Measurements from ENCODE around the gene GINS1. TPM values are rescaled to one million over a fixed set of nuclear protein-coding genes. Genes with fewer than 3 reads are reported as not detected.

Gene GINS1
- total RNA-seq, 1 donor from 2014 or later: 15.5 TPM

DNA sequence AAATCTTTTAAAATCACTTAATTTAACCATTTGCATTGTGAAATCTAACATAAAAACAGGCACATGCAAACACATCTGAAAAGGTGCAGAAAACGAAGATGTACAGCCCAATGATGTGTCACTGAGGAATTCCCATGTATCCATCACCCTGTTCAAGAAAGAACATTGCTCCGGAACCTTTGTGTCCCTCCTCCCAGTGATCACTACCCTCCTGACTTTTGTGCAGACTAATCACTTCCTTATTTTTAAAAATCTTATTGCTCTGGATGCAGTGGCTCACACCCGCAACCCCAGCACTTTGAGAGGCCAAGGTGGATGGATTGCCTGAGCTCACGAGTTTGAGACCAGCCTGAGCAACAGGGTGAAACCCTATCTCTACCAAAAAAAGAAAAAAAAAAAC lies 14.6 kb downstream of the GINS1 start:
- Mint-ChIP-seq H3K36me3 (peaks cover 23% of the 10 kb centered on the region), H3K9me3 (no peaks in the 10 kb centered on the region), H3K4me1 (peaks cover 4% of the 10 kb centered on the region), H3K27me3 (ENCODE audit: low read depth) (no peaks in the 10 kb centered on the region), H3K27ac (peak overlapping the region; percentile 56), H3K4me3 (no peak overlapping the region)
- TF ChIP-seq, protein P1, sequence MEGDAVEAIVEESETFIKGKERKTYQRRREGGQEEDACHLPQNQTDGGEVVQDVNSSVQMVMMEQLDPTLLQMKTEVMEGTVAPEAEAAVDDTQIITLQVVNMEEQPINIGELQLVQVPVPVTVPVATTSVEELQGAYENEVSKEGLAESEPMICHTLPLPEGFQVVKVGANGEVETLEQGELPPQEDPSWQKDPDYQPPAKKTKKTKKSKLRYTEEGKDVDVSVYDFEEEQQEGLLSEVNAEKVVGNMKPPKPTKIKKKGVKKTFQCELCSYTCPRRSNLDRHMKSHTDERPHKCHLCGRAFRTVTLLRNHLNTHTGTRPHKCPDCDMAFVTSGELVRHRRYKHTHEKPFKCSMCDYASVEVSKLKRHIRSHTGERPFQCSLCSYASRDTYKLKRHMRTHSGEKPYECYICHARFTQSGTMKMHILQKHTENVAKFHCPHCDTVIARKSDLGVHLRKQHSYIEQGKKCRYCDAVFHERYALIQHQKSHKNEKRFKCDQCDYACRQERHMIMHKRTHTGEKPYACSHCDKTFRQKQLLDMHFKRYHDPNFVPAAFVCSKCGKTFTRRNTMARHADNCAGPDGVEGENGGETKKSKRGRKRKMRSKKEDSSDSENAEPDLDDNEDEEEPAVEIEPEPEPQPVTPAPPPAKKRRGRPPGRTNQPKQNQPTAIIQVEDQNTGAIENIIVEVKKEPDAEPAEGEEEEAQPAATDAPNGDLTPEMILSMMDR (IDR thresholded peaks at IDR 0.05; ENCODE audit: unreplicated experiment): no peak
- no peak for DNase-seq (ENCODE audit: low spot score in 2 of 2, unreplicated experiment in 2 of 2)

DNA sequence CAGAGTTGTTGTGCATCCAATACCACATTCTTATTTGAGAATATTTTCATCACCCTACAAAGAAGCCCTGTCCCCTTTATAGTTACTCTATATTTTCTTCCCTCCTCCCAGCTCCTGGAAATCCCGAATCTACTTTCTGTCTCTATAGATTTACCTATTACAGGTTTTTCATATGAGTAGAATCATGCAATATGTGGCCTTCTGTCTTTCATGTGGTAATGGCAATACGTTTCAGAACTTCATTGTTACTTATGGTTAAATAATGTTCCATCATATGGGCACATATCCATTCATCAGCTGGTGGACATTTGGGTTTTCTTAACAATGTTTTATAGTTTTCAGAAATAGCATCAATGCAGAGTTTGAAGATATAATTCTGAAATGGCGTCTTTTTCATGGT lies 17.1 kb downstream of the GINS1 start:
- H3K9me3 Mint-ChIP-seq: peaks cover 4% of the 10 kb centered on the region
- H3K27ac Mint-ChIP-seq: no peak overlapping the region
- no peaks in the 10 kb centered on the region for H3K27me3 Mint-ChIP-seq (ENCODE audit: low read depth)
- peaks cover 35% of the 10 kb centered on the region for H3K36me3 Mint-ChIP-seq
- H3K4me1 Mint-ChIP-seq: peaks cover 4% of the 10 kb centered on the region
- no peak overlapping the region for H3K4me3 Mint-ChIP-seq
- DNase-seq (ENCODE audit: low spot score in 2 of 2, unreplicated experiment in 2 of 2): no peak
- TF ChIP-seq, protein P1 (IDR thresholded peaks at IDR 0.05; ENCODE audit: unreplicated experiment): no peak

DNA sequence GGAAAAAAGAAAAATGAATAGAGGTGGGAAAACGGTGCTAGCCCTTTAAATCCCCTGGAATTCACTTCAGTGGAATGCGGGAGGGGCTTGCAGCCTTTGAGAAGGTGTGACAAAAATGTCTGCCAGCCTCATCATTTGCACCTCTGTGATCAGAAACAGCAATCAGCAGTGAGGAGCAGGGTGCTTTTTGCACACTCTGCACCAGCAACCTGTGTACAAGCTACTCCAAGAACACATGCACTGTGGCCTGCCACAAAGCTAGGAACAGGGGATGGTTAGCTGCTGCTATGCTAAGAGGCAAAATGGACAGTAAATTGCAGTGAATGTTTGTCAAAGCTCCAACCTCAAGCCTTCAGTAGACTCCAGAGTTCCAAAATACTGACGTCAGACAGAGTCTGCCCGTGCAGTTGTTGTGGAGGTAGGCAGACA lies 29.7 kb downstream of the GINS1 start:
- TF ChIP-seq, protein P1 (IDR thresholded peaks at IDR 0.05; ENCODE audit: unreplicated experiment): no peak
- Mint-ChIP-seq H3K36me3 (peaks cover 18% of the 10 kb centered on the region), H3K4me1 (peaks cover 15% of the 10 kb centered on the region), H3K27me3 (ENCODE audit: low read depth) (no peaks in the 10 kb centered on the region), H3K9me3 (no peaks in the 10 kb centered on the region), H3K4me3 (no peak overlapping the region), H3K27ac (peak overlapping the region; percentile 91)
- no peak for DNase-seq (ENCODE audit: low spot score in 2 of 2, unreplicated experiment in 2 of 2)

GRCh38 chr20:25439328-25439727 lies 31.9 kb downstream of the GINS1 start:
- Mint-ChIP-seq H3K9me3 (no peaks in the 10 kb centered on the region), H3K4me3 (no peak overlapping the region), H3K27ac (no peak overlapping the region), H3K36me3 (peaks cover 15% of the 10 kb centered on the region), H3K4me1 (peaks cover 15% of the 10 kb centered on the region), H3K27me3 (ENCODE audit: low read depth) (no peaks in the 10 kb centered on the region)
- TF ChIP-seq, protein P1 (IDR thresholded peaks at IDR 0.05; ENCODE audit: unreplicated experiment): no peak
- no peak for DNase-seq (ENCODE audit: low spot score in 2 of 2, unreplicated experiment in 2 of 2)

GRCh38 chr20:25444556-25444955 lies 37.1 kb downstream of the GINS1 start:
- Mint-ChIP-seq H3K4me1 (no peaks in the 10 kb centered on the region), H3K27me3 (ENCODE audit: low read depth) (no peaks in the 10 kb centered on the region), H3K4me3 (no peak overlapping the region), H3K27ac (peak overlapping the region; percentile 67), H3K9me3 (peaks cover 19% of the 10 kb centered on the region), H3K36me3 (peaks cover 40% of the 10 kb centered on the region)
- DNase-seq (ENCODE audit: low spot score in 2 of 2, unreplicated experiment in 2 of 2): no peak
- TF ChIP-seq, protein P1 (IDR thresholded peaks at IDR 0.05; ENCODE audit: unreplicated experiment): no peak

DNA sequence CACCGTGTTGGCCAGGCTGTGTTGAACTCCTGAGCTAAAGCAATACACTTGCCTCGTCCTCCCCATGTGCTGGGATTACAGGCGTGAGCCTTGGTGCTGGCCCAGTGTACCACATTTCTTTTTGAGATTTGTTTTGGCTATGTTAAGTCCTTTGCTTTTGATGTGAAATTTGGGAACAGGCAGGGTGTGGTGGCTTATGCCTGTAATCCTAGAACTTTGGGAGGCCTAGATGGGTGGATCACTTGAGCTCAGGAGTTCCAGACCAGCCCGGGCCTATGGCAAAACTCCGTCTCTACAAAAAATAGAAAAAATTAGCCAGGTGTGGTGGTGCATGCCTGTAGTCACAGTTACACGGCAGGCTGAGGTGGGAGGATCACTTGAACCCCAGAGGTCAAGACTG lies 40.2 kb downstream of the GINS1 start:
- Mint-ChIP-seq H3K27ac (no peak overlapping the region), H3K4me1 (no peaks in the 10 kb centered on the region), H3K9me3 (peaks cover 30% of the 10 kb centered on the region), H3K36me3 (peaks cover 62% of the 10 kb centered on the region), H3K4me3 (no peak overlapping the region), H3K27me3 (ENCODE audit: low read depth) (no peaks in the 10 kb centered on the region)
- no peak for DNase-seq (ENCODE audit: low spot score in 2 of 2, unreplicated experiment in 2 of 2)
- TF ChIP-seq, protein P1 (IDR thresholded peaks at IDR 0.05; ENCODE audit: unreplicated experiment): no peak

All from mesothelial cell of epicardium (in vitro differentiated cells).